Measurements from ENCODE around the gene HELZ. TPM values are rescaled to one million over a fixed set of nuclear protein-coding genes. Genes with fewer than 3 reads are reported as not detected.

Gene HELZ
- polyA plus RNA-seq, 2 of the 4 experiments (the other 2 are of a cell fraction), result 5.6 to 18.3 TPM

DNA sequence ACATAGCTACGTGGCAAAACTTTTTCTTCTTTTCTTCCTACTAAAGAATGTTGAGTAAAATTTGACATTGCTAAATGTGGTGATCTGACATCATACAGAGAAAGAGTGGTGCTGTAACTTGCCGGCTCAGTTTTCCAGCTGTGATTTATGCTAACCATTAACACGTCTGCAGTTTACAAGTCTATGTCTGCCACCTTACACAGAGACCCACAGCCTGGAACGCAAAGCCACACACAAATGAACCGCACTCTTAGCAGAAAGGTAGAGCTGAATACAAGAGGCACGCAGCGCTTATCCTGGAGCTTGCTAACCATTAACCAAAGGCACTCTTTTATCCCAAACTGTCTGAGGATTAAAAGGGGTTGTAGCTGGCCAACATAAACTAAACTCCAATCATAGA is 168.7 kb downstream of the HELZ start:
- DNase-seq (ENCODE audit: low read depth in 1 of 2, low spot score in 1 of 2), result no peak
- ATAC-seq, result no peak
- no peak overlapping the region for H3K4me3 ChIP-seq
- POLR2A ChIA-PET, result no interaction called here
- CTCF ChIA-PET, result interaction anchor here (0.7 to 1.4 kb wide), 6 partner anchors 9 to 216 kb away, joined by 3 to 4 read pairs (median 3); no protein-coding TSS in a partner anchor
- WGBS (ENCODE audit: missing lambda C conversion rate), result 78% methylated on average over 7 of the region's 7 CpGs
- no peak overlapping the region for H3K27ac ChIP-seq
- peaks cover 9% of the 10 kb centered on the region for H3K4me1 ChIP-seq
- H3K9me3 ChIP-seq, result no peaks in the 10 kb centered on the region
- TF ChIP-seq RNF2 (IDR thresholded peaks at IDR 0.05; ENCODE audit: borderline replicate concordance, low read depth) (no peak), MAZ (IDR thresholded peaks at IDR 0.05; ENCODE audit: borderline replicate concordance, low read depth, low read length) (no peak), ZFP36 (IDR thresholded peaks at IDR 0.05; ENCODE audit: borderline replicate concordance, partially characterized antibody) (no peak), CEBPB (IDR thresholded peaks at IDR 0.05) (no peak), JUN (IDR thresholded peaks at IDR 0.05) (no peak), MAFK (IDR thresholded peaks at IDR 0.05; ENCODE audit: partially characterized antibody) (peak; percentile 0), SMC3 (IDR thresholded peaks at IDR 0.05) (no peak)
- TF ChIP-seq, protein P1, sequence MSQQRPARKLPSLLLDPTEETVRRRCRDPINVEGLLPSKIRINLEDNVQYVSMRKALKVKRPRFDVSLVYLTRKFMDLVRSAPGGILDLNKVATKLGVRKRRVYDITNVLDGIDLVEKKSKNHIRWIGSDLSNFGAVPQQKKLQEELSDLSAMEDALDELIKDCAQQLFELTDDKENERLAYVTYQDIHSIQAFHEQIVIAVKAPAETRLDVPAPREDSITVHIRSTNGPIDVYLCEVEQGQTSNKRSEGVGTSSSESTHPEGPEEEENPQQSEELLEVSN (IDR thresholded peaks at IDR 0.05; ENCODE audit: borderline replicate concordance, low read depth), result no peak
- no peak overlapping the region for H3K4me2 ChIP-seq
- no peak for FAIRE-seq

DNA sequence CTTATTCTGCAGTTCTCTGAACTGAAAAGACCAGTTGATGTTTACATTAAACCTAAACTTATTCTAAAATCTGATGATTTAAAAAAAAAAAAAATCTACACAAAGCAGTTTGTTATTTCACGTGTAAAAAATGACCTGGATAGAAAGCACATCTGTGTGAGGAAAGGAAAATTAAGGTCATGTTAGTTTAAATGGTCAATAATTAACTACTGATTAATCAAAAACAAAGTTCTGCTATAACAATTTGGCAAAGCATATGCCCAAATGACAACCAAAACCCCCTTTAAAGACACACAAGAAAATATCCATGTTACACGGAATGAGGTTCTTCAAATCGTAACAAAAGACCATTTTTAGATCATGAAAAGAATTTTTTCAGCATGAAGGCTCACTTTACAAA is 170.2 kb downstream of the HELZ start:
- H3K4me3 ChIP-seq, result no peak overlapping the region
- FAIRE-seq, result peak; percentile 79
- no peak overlapping the region for H3K27ac ChIP-seq
- peak overlapping the region; percentile 21; the same call in 1 of the 3 replicates for H3K4me2 ChIP-seq
- peaks cover 9% of the 10 kb centered on the region for H3K4me1 ChIP-seq
- ChIA-PET CTCF (no interaction called here), POLR2A (no interaction called here)
- no peak for DNase-seq (ENCODE audit: low read depth in 1 of 2, low spot score in 1 of 2)
- H3K9me3 ChIP-seq, result no peaks in the 10 kb centered on the region
- TF ChIP-seq, protein P2, sequence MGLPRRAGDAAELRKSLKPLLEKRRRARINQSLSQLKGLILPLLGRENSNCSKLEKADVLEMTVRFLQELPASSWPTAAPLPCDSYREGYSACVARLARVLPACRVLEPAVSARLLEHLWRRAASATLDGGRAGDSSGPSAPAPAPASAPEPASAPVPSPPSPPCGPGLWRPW (IDR thresholded peaks at IDR 0.05), result no peak
- no peak for TF ChIP-seq ZC3H11A (IDR thresholded peaks at IDR 0.05)
- WGBS (ENCODE audit: missing lambda C conversion rate), result 60% methylated on average over 3 of the region's 3 CpGs
- no peak for ATAC-seq

GRCh38 chr17:67072885-67073284 is 172.1 kb downstream of the HELZ start:
- Histone ChIP-seq H3K4me3 (no peak overlapping the region), H3K4me2 (no peak overlapping the region), H3K9me3 (no peaks in the 10 kb centered on the region), H3K4me1 (peaks cover 9% of the 10 kb centered on the region), H3K27ac (no peak overlapping the region)
- FAIRE-seq, result no peak
- ATAC-seq, result no peak
- no peak for DNase-seq (ENCODE audit: low read depth in 1 of 2, low spot score in 1 of 2)
- TF ChIP-seq ELK1 (IDR thresholded peaks at IDR 0.05; ENCODE audit: low read depth, low read length) (no peak), RFX5 (IDR thresholded peaks at IDR 0.05) (no peak), CHD2 (IDR thresholded peaks at IDR 0.05; ENCODE audit: low read length, partially characterized antibody) (no peak), MYC (IDR thresholded peaks at IDR 0.05; ENCODE audit: borderline replicate concordance, low read length) (no peak), CTCF (IDR thresholded peaks at IDR 0.05) (no peak), FOSB (CRISPR knock-in tag; IDR thresholded peaks at IDR 0.05) (no peak), HMGXB4 (CRISPR knock-in tag; IDR thresholded peaks at IDR 0.05; ENCODE audit: borderline replicate concordance) (no peak), RCOR1 (IDR thresholded peaks at IDR 0.05; ENCODE audit: low read depth, low read length) (no peak)
- POLR2A ChIA-PET, result no interaction called here
- CTCF ChIA-PET, result interaction anchor here (2.0 kb wide), 1 partner anchor 9 kb away, joined by 6 read pairs; no protein-coding TSS in a partner anchor
- whole genome bisulfite sequencing (ENCODE audit: missing lambda C conversion rate), result 63% methylated on average over 3 of the region's 3 CpGs
